HCT116 (cell line): ENCODE results near the gene GPNMB. TPM values are rescaled to one million over a fixed set of nuclear protein-coding genes. Genes with fewer than 3 reads are reported as not detected.

Source experiments
- ATAC-seq: fragments of 200-7000 bp; cut with Tn5 transposase; 2 replicates; pipeline ENCODE4 v1.9.1; 2020; ENCODE audit warnings: mild to moderate bottlenecking, moderate library complexity
- BruUV-seq: library from RNA; stranded (reverse); fragments of 400-500 nt; replicated peaks from 2 replicates; lab custom pipeline; 2021; lab: Mats Ljungman, UMichigan
- CTCF ChIA-PET: fragments of 300-600 bp; sonication (Branson Sonifier 250); formaldehyde crosslinking; loops from one replicate; lab custom pipeline; 2021; ENCODE audit warnings: antibody characterized with exemption; lab: Charles Lee
- POLR2A ChIA-PET: fragments of 300-600, 350-600 bp; sonication (Branson Sonifier 250); formaldehyde crosslinking; loops from one replicate; lab custom pipeline; 2021; ENCODE audit warnings: antibody characterized with exemption; lab: Charles Lee
- RAD21 ChIA-PET, 2 experiments: fragments of 300-600 bp; sonication (Branson Sonifier 250); formaldehyde crosslinking; loops; one replicate each; lab custom pipeline; 2023; ENCODE audit warnings: low total read pairs in 2 of 2; ENCODE audit not compliant: uncharacterized antibody in 2 of 2, unreplicated experiment in 2 of 2, low non-redundant PET in 1 of 2; lab: Charles Lee
- DNase-seq: peaks from one replicate; pipeline ENCODE4 v3.0.0-alpha.2; 2010; ENCODE audit warnings: low read depth, low spot score
- H2AFZ ChIP-seq: fragments of 200-600 bp; shearing (Covaris generic), sonication (generic); 2 replicates; pipeline ENCODE4 v1.6.1; 2017; ENCODE audit warnings: low read depth, mixed run types, mixed read lengths, antibody characterized with exemption, low read length; ENCODE audit not compliant: poor library complexity, severe bottlenecking
- H3K27ac ChIP-seq: 2 replicates; pipeline ENCODE4 v1.5.1; 2012; ENCODE audit warnings: low read depth, low read length
- H3K27me3 ChIP-seq: fragments of 200-600 bp; sonication (generic); 2 replicates; pipeline ENCODE4 v1.6.1; 2016; ENCODE audit warnings: mixed run types, low read length, mixed read lengths; ENCODE audit not compliant: insufficient read depth
- H3K36me3 ChIP-seq, 2 experiments: fragments of 200-500 bp in 1 of 2; fragments of 200-600 bp in 1 of 2; sonication (Bioruptor generic) in 1 of 2; sonication (generic) in 1 of 2; 2 replicates each; pipeline versions ENCODE4 v1.5.1 to v1.6.1; 2014 to 2016; ENCODE audit warnings: low read length in 2 of 2, inconsistent platforms in 1 of 2, mixed read lengths in 1 of 2, mixed run types in 1 of 2; ENCODE audit not compliant: insufficient read depth in 2 of 2, control insufficient read depth in 1 of 2
- H3K4me1 ChIP-seq, 2 experiments: fragments of 200-600 bp in 1 of 2; sonication (generic) in 1 of 2; 2 replicates each; pipeline versions ENCODE4 v1.5.1 to v1.6.1; 2012 to 2017; ENCODE audit warnings: low read length in 2 of 2, inconsistent platforms in 1 of 2, mild to moderate bottlenecking in 1 of 2, mixed read lengths in 1 of 2, mixed run types in 1 of 2, moderate library complexity in 1 of 2; ENCODE audit not compliant: insufficient read depth in 2 of 2, control insufficient read depth in 1 of 2
- H3K4me2 ChIP-seq: fragments of 200-600 bp; sonication (generic); 2 replicates; pipeline ENCODE4 v1.6.1; 2017; ENCODE audit warnings: mixed run types, low read length, mixed read lengths
- H3K4me3 ChIP-seq, 2 experiments: fragments of 200-600 bp in 1 of 2; sonication (generic) in 1 of 2; replicated peaks in 1 of 2; 2 replicates each; pipeline ENCODE4 v1.5.1; 2011 to 2016; ENCODE audit warnings: low read length in 2 of 2, control low read depth in 1 of 2, low read depth in 1 of 2, mild to moderate bottlenecking in 1 of 2, mixed read lengths in 1 of 2, mixed run types in 1 of 2
- H3K79me2 ChIP-seq: fragments of 200-600 bp; sonication (generic); 2 replicates; pipeline ENCODE4 v1.6.1; 2017; ENCODE audit warnings: mild to moderate bottlenecking, mixed run types, low read length, moderate library complexity, mixed read lengths; ENCODE audit not compliant: insufficient read depth
- H3K9ac ChIP-seq: fragments of 200-600 bp; sonication (generic); 2 replicates; pipeline ENCODE4 v1.6.1; 2016; ENCODE audit warnings: low read length, mixed read lengths
- H3K9me2 ChIP-seq: fragments of 200-600 bp; sonication (generic), shearing (Covaris generic); 2 replicates; pipeline ENCODE4 v1.6.1; 2017; ENCODE audit warnings: mixed run types, mild to moderate bottlenecking, moderate library complexity; ENCODE audit not compliant: insufficient read depth
- H3K9me3 ChIP-seq, 2 experiments: fragments of 200-500 bp in 1 of 2; fragments of 200-600 bp in 1 of 2; sonication (Bioruptor generic) in 1 of 2; sonication (generic) in 1 of 2; 2 replicates each; pipeline ENCODE4 v1.6.1; 2014 to 2017; ENCODE audit warnings: low read length in 2 of 2, mixed read lengths in 2 of 2, inconsistent platforms in 1 of 2, low read depth in 1 of 2, mild to moderate bottlenecking in 1 of 2, mixed run types in 1 of 2, moderate library complexity in 1 of 2; ENCODE audit not compliant: control insufficient read depth in 1 of 2, insufficient read depth in 1 of 2
- H4K20me1 ChIP-seq: fragments of 200-600 bp; sonication (generic), shearing (Covaris generic); 2 replicates; pipeline ENCODE4 v1.6.1; 2017; ENCODE audit warnings: mixed run types, mild to moderate bottlenecking, moderate library complexity; ENCODE audit not compliant: insufficient read depth
- ATF3 ChIP-seq: IDR thresholded peaks from 2 replicates; pipeline ENCODE4 v1.6.1; 2012
- CBX3 ChIP-seq: IDR thresholded peaks from 2 replicates; pipeline ENCODE4 v1.6.1; 2012; ENCODE audit warnings: low read depth
- CEBPB ChIP-seq: IDR thresholded peaks from 2 replicates; pipeline ENCODE4 v1.6.1; 2012; ENCODE audit warnings: low read depth
- CTCF ChIP-seq, 3 experiments: fragments of 200-600 bp in 1 of 3; sonication (generic) in 1 of 3; IDR thresholded peaks in 2 of 3; conservative IDR thresholded peaks in 1 of 3; 2 replicates each; pipeline ENCODE4 v1.5.1; 2012 to 2017; ENCODE audit warnings: low read depth in 2 of 3, low read length in 2 of 3, antibody characterized with exemption in 1 of 3, borderline replicate concordance in 1 of 3, control low read depth in 1 of 3, mild to moderate bottlenecking in 1 of 3, mixed read lengths in 1 of 3, mixed run types in 1 of 3, moderate library complexity in 1 of 3; ENCODE audit not compliant: insufficient read depth in 1 of 3
- EGR1 ChIP-seq: IDR thresholded peaks from 2 replicates; pipeline ENCODE4 v1.6.1; 2012; ENCODE audit warnings: low read depth
- ELF1 ChIP-seq: IDR thresholded peaks from 2 replicates; pipeline ENCODE4 v1.6.1; 2012; ENCODE audit warnings: low read depth, borderline replicate concordance
- EZH2 ChIP-seq: fragments of 200-600 bp; sonication (generic); IDR thresholded peaks from 2 replicates; pipeline ENCODE4 v1.6.1; 2017; ENCODE audit warnings: antibody characterized with exemption, mixed run types
- EZH2phosphoT487 ChIP-seq: fragments of 200-600 bp; IDR thresholded peaks from 2 replicates; pipeline ENCODE4 v1.6.1; 2018; ENCODE audit warnings: antibody characterized with exemption, borderline replicate concordance
- FOSL1 ChIP-seq: IDR thresholded peaks from 2 replicates; pipeline ENCODE4 v1.6.1; 2012; ENCODE audit warnings: low read depth
- JUND ChIP-seq: IDR thresholded peaks from 2 replicates; pipeline ENCODE4 v1.6.1; 2012
- POLR2A ChIP-seq: IDR thresholded peaks from 2 replicates; pipeline ENCODE4 v1.7.0; 2011; ENCODE audit warnings: borderline replicate concordance; ENCODE audit not compliant: insufficient read depth, insufficient read length; ENCODE audit errors: extremely low read depth
- POLR2AphosphoS5 ChIP-seq: IDR thresholded peaks from 2 replicates; pipeline ENCODE4 v1.6.1; 2011; ENCODE audit warnings: mild to moderate bottlenecking, low read depth, low read length, moderate library complexity
- RAD21 ChIP-seq: IDR thresholded peaks from 2 replicates; pipeline ENCODE4 v1.6.1; 2012; ENCODE audit warnings: low read depth, mild to moderate bottlenecking
- REST ChIP-seq: IDR thresholded peaks from 2 replicates; pipeline ENCODE4 v1.6.1; 2012; ENCODE audit warnings: low read depth
- SIN3A ChIP-seq: IDR thresholded peaks from 2 replicates; pipeline ENCODE4 v1.6.1; 2012; ENCODE audit warnings: low read depth
- SP1 ChIP-seq: IDR thresholded peaks from 2 replicates; pipeline ENCODE4 v1.6.1; 2012; ENCODE audit warnings: low read depth
- SRF ChIP-seq: IDR thresholded peaks from 2 replicates; pipeline ENCODE4 v1.6.1; 2012; ENCODE audit warnings: low read depth
- TCF7L2 ChIP-seq: IDR thresholded peaks from 2 replicates; pipeline ENCODE4 v1.7.0; 2011; ENCODE audit warnings: borderline replicate concordance, inconsistent platforms; ENCODE audit not compliant: insufficient read depth, insufficient read length; ENCODE audit errors: extremely low read depth
- ZBTB33 ChIP-seq: IDR thresholded peaks from 2 replicates; pipeline ENCODE4 v1.6.1; 2011; ENCODE audit warnings: mild to moderate bottlenecking, low read length, moderate library complexity; ENCODE audit not compliant: insufficient replicate concordance; ENCODE audit errors: extremely low read depth
- ZNF274 ChIP-seq: fragments of 200-500 bp; sonication (Bioruptor generic); IDR thresholded peaks from 2 replicates; pipeline ENCODE4 v1.6.1; 2014; ENCODE audit warnings: mild to moderate bottlenecking, low read depth, low read length, inconsistent platforms
- intact Hi-C: fragments of 100-400 bp; cut with micrococcal nuclease; formaldehyde crosslinking; loops from 2 replicates; pipeline ENCODE4 v1.10.0; 2022
- total RNA-seq: library from RNA; stranded (reverse); gene quantifications from one replicate; pipeline ENCODE4 v1.2.1, GENCODE V29; 2021; ENCODE audit not compliant: unreplicated experiment

GPNMB gene
- total RNA-seq, 1 experiment from 2014 or later, result 2.8 TPM

- Histone ChIP-seq H3K9ac (no peak overlapping the region), H2AFZ (no peak overlapping the region), H3K79me2 (no peaks in the 10 kb centered on the region), H3K36me3 (no peaks in the 10 kb centered on the region), H3K4me2 (no peak overlapping the region), H3K4me1 (0 out of 4 replicates have a peak, but pooled peaks cover 0 to 2% of the 10 kb centered on the region in 2 experiments), H3K9me3 (no peaks in the 10 kb centered on the region), H3K4me3 (no peak overlapping the region), H4K20me1 (no peaks in the 10 kb centered on the region), H3K9me2 (no peaks in the 10 kb centered on the region), H3K27ac (no peak overlapping the region), H3K27me3 (no peaks in the 10 kb centered on the region)
- ATAC-seq, result no peak
- DNase-seq, result no peak
- ChIA-PET POLR2A (no interaction called here), CTCF (no interaction called here), RAD21 (no interaction called here)
- no TSS peak for BruUV-seq
- intact Hi-C loops, result no loop called here
- TF ChIP-seq CEBPB (no peak), ELF1 (no peak), CTCF (IDR thresholded peaks at IDR 0.05 in 2 of 3, conservative IDR thresholded peaks at IDR 0.05 in 1 of 3; ENCODE audit: borderline replicate concordance in 1 of 3, insufficient read depth in 1 of 3, low read depth in 2 of 3, low read length in 2 of 3) (no peak), ATF3 (no peak), EZH2 (no peak), EZH2phosphoT487 (no peak), ZBTB33 (no peak), JUND (no peak), SRF (no peak), CBX3 (no peak), POLR2A (no peak), ZNF274 (no peak), SIN3A (no peak), TCF7L2 (no peak), POLR2AphosphoS5 (no peak), RAD21 (no peak), REST (no peak), FOSL1 (no peak), SP1 (no peak), EGR1 (no peak)
- TF ChIP-seq, all 23 proteins: peak for 0
Observed at GRCh38 chr7:23247603-23248335, 1.2 kb downstream of the GPNMB start.
